Measurements from ENCODE around the gene IGFBP5. TPM values are rescaled to one million over a fixed set of nuclear protein-coding genes. Genes with fewer than 3 reads are reported as not detected.

The IGFBP5 gene
- polyA plus RNA-seq, 4 donors = 281 to 464 (median 362) TPM

GRCh38 chr2:216690456-216690852, 4.9 kb downstream of the IGFBP5 start:
- DNase-seq (ENCODE audit: low read depth in 4 of 4, low spot score in 2 of 4) = no peak

DNA sequence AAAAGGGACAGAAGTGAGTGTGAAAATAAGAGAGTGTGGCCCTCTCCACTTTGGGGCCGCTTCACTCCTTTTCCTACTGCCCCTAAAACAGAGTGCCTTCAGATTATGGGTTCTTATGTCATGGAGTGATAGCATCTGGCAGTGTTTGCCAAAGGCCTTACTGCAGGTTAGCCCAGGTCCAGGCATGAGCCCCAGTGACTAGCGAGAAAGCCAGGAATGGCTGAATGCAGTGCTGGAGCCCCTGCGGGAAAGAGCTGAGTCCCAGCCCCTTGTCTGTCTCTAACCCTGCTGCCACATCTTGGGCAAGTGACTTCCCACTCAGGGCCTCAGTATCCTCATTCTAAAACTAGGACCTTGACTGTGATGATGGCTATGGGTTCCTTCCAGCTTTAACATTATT, 6.0 kb downstream of the IGFBP5 start:
- no peak for DNase-seq (ENCODE audit: low read depth in 4 of 4, low spot score in 2 of 4)

- no peak for DNase-seq (ENCODE audit: low read depth in 4 of 4, low spot score in 2 of 4)
These were observed 6.5 kb downstream of the IGFBP5 start for GRCh38 chr2:216688731-216689340.

- DNase-seq (ENCODE audit: low read depth in 4 of 4, low spot score in 2 of 4) = no peak
These were observed 7.7 kb downstream of the IGFBP5 start for GRCh38 chr2:216687646-216688045.

DNA sequence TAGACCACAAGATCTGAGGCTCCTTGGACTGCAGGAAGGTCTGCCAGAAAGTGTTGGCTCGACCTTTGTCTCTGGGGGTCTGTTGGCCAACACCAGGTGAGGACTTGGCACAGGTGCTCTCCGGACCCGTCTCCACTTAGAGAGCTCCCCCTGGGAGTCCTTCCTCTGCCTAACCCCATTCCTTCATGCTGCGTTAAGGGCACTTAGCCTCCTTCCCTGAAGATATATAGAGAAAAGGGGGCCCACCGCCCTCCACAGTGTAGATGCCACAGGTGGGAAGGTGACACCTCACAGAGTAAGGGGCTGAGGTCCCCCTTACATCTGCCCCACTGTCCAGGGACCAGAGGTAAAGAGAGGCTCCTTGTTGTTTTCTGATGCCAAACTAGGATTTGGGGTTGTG, 8.2 kb downstream of the IGFBP5 start:
- DNase-seq (ENCODE audit: low read depth in 4 of 4, low spot score in 2 of 4) = no peak

- no peak for DNase-seq (ENCODE audit: low read depth in 4 of 4, low spot score in 2 of 4)
These were observed 9.9 kb downstream of the IGFBP5 start for GRCh38 chr2:216685327-216685875.

- DNase-seq (ENCODE audit: low read depth in 4 of 4, low spot score in 2 of 4) = no peak
These were observed 11.5 kb downstream of the IGFBP5 start for GRCh38 chr2:216683846-216684245.

GRCh38 chr2:216681683-216682082, 13.7 kb downstream of the IGFBP5 start:
- DNase-seq (ENCODE audit: low read depth in 4 of 4, low spot score in 2 of 4) = no peak

- DNase-seq (ENCODE audit: low read depth in 4 of 4, low spot score in 2 of 4) = no peak
These were observed 14.3 kb downstream of the IGFBP5 start for GRCh38 chr2:216680951-216681629.

DNA sequence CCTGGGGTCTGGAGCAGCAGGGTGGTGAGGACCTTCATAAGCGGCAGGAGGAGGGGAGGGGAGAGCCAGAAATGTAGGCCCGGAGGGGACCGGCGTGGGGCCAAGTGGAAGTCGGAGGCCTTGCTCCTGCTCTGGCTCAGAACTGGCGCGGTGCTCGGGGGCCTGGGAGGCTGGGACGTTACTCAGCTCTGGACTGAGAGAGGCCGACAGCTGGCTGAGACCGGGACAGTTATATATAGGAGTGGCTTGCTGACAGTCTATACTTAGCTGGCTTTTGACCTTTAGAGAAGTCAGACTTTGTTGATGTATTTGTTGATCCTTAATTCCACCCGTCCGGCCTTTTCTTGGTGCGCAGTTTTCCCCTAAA, 15.7 kb downstream of the IGFBP5 start:
- DNase-seq (ENCODE audit: low read depth in 4 of 4, low spot score in 2 of 4) = no peak

- no peak for DNase-seq (ENCODE audit: low read depth in 4 of 4, low spot score in 2 of 4)
These were observed 16.3 kb downstream of the IGFBP5 start for GRCh38 chr2:216678813-216679657.

- no peak for DNase-seq (ENCODE audit: low read depth in 4 of 4, low spot score in 2 of 4)
These were observed 17.3 kb downstream of the IGFBP5 start for GRCh38 chr2:216678098-216678465.

DNA sequence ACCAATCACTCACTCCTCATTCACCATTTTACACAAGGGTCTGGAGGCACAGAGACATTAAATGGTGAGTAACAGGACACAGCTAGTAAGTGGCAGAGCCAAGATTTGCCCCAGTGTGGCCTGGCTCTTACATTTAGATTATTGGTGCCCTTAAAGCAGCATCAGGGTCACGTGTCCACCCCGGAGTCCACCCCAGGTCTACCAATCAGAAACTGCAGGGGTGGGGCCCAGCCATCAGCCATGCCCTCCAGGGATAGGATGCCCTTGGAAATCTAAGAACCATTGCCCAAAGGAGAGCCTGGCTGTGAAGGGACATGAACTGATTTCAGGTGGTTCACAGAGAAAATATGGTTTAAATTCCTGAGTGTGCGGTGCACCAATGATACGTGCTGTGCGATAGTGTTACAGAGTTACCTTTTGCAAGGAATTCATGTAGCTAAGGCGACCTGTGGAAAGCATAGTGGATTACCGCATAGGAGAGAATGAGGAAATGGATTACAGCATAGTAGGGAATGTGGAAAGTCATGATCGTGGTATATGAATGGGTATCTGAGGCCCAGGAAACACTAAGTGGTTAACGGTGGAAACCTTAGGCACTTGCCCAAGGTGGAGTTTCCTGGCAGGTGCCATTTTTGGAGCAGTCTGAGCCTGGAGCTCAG, 17.8 kb downstream of the IGFBP5 start:
- no peak for DNase-seq (ENCODE audit: low read depth in 4 of 4, low spot score in 2 of 4)

DNA sequence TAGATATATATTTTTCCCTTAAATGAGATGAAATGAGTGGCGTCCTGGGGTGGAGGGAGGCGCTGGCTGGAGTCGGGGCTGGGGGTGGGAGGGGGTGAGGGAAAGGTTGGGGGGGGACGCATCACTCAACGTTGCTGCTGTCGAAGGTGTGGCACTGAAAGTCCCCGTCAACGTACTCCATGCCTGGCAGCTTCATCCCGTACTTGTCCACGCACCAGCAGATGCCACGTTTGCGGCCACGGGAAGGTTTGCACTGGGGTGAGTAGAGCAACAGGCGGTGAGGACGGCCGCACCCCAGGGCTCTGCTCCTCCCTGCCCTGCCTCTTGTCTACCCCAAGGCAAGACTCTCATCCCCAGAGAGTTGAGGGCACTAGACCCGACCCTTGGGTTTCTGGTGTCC, 18.7 kb downstream of the IGFBP5 start:
- no peak for DNase-seq (ENCODE audit: low read depth in 4 of 4, low spot score in 2 of 4)

DNA sequence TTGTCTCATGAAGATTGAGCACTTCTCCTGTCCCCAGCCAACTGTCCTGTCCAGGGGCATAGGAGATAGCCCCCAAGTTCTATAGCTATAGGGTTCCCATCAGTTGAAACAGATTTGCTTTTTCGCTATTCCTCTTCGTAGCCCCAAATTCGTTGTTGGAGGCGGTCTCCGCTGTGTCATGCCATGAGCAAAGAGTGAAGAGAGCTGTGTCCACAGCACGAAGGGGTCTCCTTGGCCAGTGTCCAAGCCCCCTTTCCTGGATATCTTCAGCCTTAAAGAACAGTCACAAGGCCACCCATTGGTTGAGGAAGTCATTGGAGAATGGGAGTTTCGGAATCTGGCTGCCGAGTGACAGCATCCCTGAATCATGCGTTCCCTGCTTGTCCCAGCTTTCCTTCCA, 21.0 kb downstream of the IGFBP5 start:
- DNase-seq (ENCODE audit: low read depth in 4 of 4, low spot score in 2 of 4) = no peak

DNA sequence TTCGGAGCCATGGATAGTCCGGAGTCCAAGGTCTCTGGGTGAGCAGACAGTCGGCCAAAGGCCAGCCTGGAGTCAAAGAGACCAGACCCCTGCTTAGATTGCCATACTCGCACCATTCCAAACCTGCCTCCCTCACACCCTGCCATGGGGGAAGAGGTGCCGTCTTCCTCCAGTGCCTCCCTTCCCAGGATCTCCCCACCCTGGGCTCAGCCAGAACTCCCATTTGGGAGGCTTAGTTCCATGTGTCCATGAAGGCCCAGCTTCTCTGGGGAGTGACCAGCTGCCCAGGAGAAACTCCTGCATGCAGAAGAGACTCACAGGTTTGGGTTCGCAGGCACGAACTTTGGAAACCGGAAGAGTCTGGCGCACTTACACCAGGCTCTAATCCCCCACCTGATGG, 21.7 kb downstream of the IGFBP5 start:
- DNase-seq (ENCODE audit: low read depth in 4 of 4, low spot score in 2 of 4) = no peak

DNA sequence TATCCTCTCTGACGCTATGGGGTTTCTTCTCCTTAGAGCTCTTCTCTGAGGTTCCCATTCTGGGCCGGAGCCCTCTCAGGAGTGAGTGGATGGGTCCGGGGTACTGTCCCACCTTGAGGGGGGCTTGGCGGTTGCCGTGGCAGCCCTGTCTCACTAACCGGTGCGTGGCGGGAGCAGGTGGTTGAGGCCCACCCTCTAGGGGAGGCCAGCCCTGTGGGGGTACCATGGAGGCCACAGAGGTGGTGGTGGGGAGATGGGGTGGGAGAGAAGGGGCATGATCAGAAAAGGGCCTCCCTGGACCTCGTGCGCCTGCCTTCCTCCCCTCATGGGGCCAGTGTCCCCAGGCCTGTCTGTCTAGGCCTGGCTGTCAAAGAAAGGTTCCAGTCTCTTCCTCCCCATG, 22.3 kb downstream of the IGFBP5 start:
- no peak for DNase-seq (ENCODE audit: low read depth in 4 of 4, low spot score in 2 of 4)

DNA sequence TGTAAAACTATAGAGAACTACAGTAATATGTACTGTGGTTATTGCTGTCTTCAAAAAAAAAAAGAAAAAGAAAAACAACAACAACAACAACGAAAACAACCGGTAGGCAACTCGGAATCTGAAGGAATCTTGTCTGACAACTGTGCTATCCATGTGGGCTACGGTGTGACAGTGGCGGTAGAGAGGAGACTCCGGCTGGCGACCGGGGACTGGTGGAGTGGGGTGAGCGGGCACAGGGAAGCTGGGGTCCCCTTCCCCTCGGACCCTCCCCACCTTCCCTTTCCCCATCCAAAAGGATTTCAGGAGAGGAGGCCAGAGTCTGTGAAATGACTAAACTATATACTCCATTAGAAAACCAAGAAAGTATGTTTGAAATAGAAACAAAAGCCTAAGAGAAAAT, 22.9 kb downstream of the IGFBP5 start:
- no peak for DNase-seq (ENCODE audit: low read depth in 4 of 4, low spot score in 2 of 4)

GRCh38 chr2:216671791-216672343, 23.5 kb downstream of the IGFBP5 start:
- no peak for DNase-seq (ENCODE audit: low read depth in 4 of 4, low spot score in 2 of 4)

- DNase-seq (ENCODE audit: low read depth in 4 of 4, low spot score in 2 of 4) = no peak
These were observed 24.3 kb downstream of the IGFBP5 start for GRCh38 chr2:216671081-216671411.

Data from left renal cortex interstitium (tissue), 4 donors.